GM12875 (cell line): ENCODE results near the gene FOXS1.

Source experiments
- H3K4me3 ChIP-seq: one replicate; pipeline ENCODE4 v1.5.1; 2011; ENCODE audit warnings: low read depth, low read length, control low read depth
- TF ChIP-seq, protein P1 (sequence below): IDR thresholded peaks from 2 replicates; pipeline ENCODE4 v1.5.1; 2011; ENCODE audit warnings: low read depth, mild to moderate bottlenecking, control low read depth, inconsistent platforms, low read length, moderate library complexity, borderline replicate concordance; ENCODE audit not compliant: insufficient read depth

The FOXS1 gene

DNA sequence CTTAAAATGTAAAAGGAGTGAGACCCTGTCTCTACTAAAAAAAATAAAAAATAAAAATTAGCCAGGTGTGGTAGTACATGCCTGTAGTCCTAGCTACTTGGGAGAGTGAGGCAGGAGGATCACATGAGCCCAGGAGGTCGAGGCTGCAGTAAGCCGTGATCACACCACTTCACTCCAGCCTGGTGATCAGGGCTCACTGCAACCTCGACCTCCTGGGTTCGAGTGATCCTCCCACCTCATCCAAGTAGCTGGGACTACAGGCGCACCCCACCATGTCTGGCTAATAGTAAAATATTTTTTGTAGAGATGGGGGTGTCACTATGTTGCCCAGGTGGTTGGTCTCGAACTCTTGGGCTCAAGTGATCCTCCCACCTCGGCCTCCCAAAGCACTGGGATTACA is 8.1 kb upstream of the FOXS1 start:
- H3K4me3 ChIP-seq, result no peak overlapping the region
- TF ChIP-seq, protein P1, sequence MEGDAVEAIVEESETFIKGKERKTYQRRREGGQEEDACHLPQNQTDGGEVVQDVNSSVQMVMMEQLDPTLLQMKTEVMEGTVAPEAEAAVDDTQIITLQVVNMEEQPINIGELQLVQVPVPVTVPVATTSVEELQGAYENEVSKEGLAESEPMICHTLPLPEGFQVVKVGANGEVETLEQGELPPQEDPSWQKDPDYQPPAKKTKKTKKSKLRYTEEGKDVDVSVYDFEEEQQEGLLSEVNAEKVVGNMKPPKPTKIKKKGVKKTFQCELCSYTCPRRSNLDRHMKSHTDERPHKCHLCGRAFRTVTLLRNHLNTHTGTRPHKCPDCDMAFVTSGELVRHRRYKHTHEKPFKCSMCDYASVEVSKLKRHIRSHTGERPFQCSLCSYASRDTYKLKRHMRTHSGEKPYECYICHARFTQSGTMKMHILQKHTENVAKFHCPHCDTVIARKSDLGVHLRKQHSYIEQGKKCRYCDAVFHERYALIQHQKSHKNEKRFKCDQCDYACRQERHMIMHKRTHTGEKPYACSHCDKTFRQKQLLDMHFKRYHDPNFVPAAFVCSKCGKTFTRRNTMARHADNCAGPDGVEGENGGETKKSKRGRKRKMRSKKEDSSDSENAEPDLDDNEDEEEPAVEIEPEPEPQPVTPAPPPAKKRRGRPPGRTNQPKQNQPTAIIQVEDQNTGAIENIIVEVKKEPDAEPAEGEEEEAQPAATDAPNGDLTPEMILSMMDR, result no peak

DNA sequence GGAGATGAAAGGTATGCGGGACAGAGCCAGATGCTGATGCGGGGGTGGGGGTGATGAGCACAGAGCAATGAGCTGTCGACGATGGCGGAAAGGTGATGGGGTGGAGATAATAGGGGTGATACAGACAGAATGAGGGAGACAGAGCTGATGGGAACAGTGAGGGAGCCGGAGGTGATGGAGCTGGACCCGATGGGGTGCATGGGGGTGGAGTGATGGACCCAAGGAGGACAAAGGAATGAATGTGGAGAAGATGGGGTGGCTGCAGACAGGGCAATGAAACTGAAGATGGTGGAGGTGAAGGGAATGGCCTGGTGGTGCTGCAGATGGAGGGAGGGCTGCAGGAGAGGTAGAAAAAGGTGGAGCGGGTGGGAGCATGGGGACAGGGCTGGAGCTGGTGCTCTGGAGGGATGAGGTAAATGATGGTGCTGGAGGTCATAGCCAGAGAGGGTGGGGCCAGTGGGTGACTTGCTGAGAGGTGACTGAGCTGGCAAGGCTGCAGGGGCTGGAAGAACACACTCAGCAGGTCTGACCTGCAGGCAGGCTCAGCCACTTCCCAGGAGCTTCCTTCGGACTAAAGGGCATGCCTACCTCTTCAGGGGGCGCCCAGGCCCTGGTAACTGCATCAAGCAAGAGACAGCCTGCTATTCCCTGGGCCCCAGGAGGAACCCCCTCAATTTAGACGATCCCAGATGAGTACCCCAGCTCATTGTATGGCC is 6.0 kb upstream of the FOXS1 start:
- TF ChIP-seq, protein P1, result no peak

DNA sequence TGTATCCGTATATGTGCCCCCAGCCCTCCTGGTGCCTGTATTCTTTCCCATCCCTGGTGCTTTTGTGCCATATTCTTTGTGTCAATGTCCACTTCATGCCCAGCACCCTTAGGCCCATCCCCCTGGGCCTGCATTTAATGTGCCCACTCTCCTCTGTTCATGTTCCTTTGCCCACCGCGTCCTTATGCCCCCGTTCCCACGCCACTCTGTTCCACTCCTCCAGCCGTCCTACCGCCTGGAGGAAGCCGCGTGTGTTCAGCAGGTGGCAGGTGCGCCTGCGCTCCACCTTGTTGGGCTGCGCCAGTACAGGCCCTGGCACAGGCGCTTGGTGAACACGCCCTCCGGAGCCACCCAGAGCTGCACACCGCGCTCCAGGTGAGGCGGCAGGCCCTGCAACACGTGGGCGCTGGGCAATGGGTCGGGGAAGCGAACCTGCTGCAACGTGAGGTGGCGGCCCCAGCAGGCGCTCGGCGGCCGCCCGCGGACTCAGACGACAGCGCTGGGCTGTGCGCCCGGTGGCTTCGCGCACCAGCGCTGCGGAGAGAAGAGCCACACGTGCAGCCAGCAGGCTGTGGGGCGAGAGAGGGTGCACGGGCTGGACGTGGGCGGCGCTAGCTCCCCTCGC is 4.0 kb upstream of the FOXS1 start:
- no peak overlapping the region for H3K4me3 ChIP-seq

More for the DNA sequence above, 6.0 kb upstream of the FOXS1 start:
- no peak overlapping the region for H3K4me3 ChIP-seq

DNA sequence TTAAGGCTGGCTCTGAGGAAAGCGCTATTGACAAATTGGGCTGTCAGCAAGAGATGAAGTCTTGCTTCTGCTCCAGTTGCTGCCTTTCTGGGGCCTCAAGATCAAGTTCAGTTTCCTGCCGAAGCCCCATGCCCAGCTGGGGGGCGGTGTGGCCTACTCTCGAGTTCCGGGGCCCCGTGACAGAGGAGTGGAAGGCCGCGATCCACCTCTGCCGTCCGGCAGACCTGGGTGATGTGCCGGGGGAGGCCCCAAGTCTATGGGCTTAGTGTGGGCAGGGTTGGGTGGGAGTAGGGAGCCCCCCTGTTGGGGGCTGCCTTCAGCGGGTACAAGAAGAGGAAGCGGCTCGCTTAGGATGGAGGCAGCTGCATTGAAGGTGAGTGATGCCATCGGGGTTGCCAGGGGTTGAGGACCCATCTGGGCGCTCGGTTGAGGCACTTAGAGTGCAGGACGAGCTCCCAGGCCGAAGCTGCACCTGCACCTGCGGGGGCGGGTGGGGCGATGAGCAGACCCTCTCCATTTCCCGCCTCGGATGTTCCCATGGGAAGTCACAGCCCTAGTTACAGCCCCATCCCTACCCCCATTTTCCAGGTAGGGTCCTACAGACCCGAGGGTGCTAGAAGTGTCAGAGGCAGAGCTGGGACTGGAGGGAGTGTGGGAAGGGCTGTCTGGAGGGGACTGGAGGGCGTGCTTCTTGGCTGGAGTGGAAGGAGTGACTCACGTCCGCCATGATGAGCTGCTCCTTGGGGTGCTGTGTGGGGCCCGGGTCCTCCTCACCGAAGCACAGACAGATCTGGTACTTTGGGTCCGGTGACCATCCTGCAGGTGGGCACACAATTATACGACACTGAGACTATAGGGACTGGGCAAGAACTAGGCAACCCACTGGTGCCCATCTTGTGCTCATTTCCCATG is 2.9 kb upstream of the FOXS1 start:
- H3K4me3 ChIP-seq, result no peak overlapping the region
- TF ChIP-seq, protein P1, result no peak

More for the DNA sequence above, 4.0 kb upstream of the FOXS1 start:
- TF ChIP-seq, protein P1, result no peak

DNA sequence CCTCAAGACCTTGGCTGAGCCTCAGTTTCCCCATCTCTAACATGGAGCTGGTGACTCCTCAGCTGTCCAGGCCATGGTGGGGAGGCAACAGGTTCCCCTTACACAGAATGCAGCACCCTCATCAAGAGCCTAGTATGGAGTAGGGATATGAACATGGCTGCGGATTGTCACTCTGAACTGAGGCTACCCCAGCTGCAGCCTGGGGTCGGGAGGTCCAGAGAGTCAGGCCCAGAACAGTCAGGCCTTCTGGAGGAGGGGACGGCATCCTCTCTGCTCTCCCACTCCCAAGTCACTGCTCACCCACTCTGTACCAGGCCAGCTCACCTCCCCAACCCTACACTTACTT is 1.4 kb upstream of the FOXS1 start:
- H3K4me3 ChIP-seq, result no peak overlapping the region
- TF ChIP-seq, protein P1, result no peak

DNA sequence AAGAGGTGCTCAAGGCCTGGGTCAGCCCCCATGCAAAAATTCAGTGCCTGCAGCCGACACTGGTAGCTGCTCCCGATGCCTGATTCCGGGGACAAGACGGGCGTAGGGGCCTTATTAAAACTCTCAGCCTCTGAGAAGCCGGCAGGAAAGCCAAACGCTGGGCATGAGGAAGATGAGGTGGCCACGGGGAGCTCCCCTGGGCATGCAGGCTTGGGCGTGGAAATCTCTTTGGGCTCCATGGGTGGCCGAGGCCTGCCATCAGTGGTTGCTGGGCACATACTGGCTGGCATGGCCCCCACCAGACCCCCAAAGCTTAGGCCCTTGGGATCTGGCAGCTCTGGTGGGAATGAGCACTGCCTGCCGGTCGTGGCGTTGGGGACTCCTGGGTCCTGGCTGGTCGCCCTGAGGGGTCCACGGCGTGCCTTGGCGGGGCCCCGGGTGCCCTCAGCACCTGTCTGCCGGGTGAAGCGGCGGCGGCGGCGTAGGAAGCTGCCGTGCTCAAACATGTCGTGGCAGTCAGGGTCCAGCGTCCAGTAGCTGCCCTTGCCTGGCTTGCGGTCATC is 586 bp downstream of the FOXS1 start:
- TF ChIP-seq, protein P1, result no peak

More for the DNA sequence above, 586 bp downstream of the FOXS1 start:
- H3K4me3 ChIP-seq, result no peak overlapping the region
